HG02610 (cell line): ENCODE data around the gene RNF212B.

Experiments
- ATAC-seq: cut with Tn5 transposase; IDR thresholded peaks from one replicate; pipeline ENCODE4 v1.9.1; 2021; ENCODE audit warnings: mild to moderate bottlenecking, moderate library complexity; ENCODE audit not compliant: unreplicated experiment

Gene RNF212B

DNA sequence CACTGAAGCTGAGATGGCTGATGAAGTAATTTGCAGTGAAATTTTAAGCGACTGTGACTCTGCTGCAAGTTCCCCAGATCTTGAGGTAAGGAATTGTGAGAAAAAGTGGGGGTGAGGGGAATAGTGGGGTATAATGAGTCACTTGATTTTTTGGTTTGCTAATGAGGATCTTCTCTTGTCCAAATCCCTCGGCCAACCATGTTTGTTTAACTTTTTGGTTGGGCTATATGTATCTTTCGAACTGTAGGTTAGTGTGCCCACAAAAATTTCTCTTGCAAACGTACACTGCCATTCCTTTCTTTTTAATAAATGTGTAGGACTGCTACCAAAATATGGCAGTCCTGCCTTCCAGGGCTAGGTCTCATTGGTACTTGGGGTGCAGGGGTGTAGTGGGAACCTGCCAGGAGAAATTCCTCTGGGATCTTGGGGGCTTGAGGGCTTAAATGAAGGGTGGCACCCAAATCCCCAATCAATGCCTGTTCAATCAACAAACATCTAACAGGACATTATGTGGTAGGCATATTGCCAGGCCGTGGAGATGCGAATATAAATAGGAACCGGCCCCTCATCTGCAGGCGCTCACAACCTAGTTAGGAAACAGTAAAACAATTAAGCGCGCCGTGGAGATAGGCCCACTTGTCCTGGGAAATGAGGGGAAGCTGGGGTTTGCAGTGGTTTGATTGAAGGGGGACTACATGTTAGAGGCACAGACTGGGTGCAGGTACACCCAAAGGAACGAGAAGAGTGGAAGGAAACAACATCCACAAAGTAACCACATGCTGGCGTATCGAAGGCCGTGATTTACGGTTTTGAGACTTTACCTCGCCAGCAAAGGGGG lies 82.2 kb downstream of the RNF212B start:
- ATAC-seq, result no peak

DNA sequence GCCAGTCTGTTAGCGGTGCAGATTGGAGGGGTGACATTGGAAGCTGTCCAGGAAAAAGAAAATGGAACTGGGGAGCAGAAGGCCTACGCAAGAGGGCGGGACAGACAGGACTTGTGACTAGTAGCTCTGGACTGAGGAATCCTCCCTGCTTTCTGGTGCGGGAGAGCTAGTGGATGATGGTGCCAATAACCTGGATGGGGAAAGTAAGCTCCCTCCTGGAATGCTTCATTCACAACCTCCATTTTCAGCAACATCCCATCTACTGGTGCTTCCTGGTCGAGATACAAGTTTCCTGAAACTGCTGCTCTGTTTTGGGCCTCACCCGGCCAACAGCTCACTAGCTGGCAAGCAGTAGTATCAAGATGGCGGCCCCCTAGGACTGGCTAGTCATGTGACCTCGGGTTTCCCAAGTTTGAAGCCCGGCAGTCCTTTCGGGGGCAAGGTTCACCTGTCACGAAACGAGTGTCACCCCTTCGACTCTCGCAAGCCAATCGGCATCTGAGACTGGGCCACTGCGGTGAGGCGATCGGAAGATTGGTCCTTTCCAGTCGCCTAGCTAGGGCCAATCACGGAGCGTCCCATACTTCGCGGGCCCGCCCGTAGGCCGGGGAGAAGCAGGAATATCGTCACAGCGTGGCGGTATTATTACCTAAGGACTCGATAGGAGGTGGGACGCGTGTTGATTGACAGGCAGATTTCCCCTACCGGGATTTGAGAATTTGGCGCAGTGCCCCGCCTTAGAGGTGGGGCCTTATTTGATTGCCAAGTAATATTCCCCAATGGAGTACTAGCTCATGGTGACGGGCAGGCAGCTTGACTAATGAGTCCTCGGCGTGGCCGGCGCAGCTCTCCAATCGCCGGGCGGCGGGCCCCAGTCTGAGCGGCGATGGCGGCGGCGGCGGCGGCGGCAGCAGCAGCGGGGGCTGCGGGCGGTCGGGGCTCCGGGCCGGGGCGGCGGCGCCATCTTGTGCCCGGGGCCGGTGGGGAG lies 83.1 kb downstream of the RNF212B start, which contains the start of gene PABPN1:
PABPN1 (plus strand) TSS at position 874 of the 988 bp plus-strand sequence; CDS start at position 887, 13 bp downstream.
- ATAC-seq, result peak; percentile 91

DNA sequence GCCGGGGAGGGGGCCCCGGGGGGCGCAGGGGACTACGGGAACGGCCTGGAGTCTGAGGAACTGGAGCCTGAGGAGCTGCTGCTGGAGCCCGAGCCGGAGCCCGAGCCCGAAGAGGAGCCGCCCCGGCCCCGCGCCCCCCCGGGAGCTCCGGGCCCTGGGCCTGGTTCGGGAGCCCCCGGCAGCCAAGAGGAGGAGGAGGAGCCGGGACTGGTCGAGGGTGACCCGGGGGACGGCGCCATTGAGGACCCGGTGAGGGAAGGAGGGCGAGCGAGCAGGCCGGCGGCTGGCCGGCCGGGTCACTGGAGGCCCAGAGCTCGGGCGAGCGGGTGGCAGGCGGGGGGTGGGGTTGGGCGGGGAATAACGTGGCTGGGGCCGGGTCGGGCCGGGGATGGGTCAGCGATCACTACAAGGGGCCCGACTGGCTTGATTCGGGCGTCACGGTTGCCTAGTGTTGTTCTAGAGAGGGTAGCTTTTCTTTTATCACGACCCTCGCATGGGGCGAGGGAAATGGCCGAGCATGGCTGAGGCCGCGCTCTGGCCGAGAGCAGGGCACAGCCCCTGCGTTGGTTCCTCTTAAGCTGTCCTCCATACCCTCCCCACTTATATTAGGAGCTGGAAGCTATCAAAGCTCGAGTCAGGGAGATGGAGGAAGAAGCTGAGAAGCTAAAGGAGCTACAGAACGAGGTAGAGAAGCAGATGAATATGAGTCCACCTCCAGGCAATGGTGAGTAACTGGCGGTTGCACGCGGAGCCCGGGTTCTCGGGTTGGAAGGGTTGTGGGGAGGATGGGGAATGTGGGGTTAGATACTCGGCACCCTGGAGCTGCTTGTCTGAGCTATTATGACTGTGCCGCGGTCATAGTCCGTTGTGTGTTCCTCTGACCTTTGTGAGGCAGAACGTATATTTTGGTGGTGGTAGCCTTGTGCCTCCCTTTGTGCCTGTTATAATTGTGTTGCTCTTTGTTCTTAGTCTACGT lies 84.1 kb downstream of the RNF212B start:
- ATAC-seq, result peak; percentile 7
